ENCODE data around the gene ETV6. TPM values are rescaled to one million over a fixed set of nuclear protein-coding genes. Genes with fewer than 3 reads are reported as not detected.

Gene ETV6
- polyA plus RNA-seq, 2 of the 4 experiments (the other 2 are of a cell fraction) = 4.0 to 7.0 TPM

GRCh38 chr12:11704089-11704488, 54.6 kb downstream of the ETV6 start:
- Histone ChIP-seq H3K4me2 (no peak overlapping the region), H3K4me1 (peaks cover 13% of the 10 kb centered on the region), H3K9me3 (no peaks in the 10 kb centered on the region), H3K27ac (no peak overlapping the region; a peak in 1 of 6 replicates), H3K4me3 (no peak overlapping the region)
- ATAC-seq (no peak), DNase-seq (ENCODE audit: low read depth in 1 of 2, low spot score in 1 of 2) (no peak), FAIRE-seq (no peak)
- CTCF ChIA-PET = no interaction called here
- WGBS (ENCODE audit: missing lambda C conversion rate) = 93% methylated on average over 8 of the region's 8 CpGs
- POLR2A ChIA-PET = no interaction called here
- TF ChIP-seq ELK1 (IDR thresholded peaks at IDR 0.05; ENCODE audit: low read depth, low read length) = no peak
- no peak for TF ChIP-seq ESRRA (IDR thresholded peaks at IDR 0.05; ENCODE audit: borderline replicate concordance, low read length)
- TF ChIP-seq TFCP2L1 (CRISPR knock-in tag; IDR thresholded peaks at IDR 0.05) = no peak
- no peak for TF ChIP-seq ATOH8 (CRISPR knock-in tag; IDR thresholded peaks at IDR 0.05; ENCODE audit: low read depth)

- DNase-seq (ENCODE audit: low read depth in 1 of 2, low spot score in 1 of 2) (peak; percentile 14 to 54), ATAC-seq (peak in 1 of 2 experiments; percentile 36; a peak in 1 of 6 replicates), FAIRE-seq (no peak)
- peaks cover 13% of the 10 kb centered on the region for H3K4me1 ChIP-seq
- H3K27ac ChIP-seq = peak overlapping the region; percentile 24 to 44; a peak in 2 of 6 replicates
- H3K9me3 ChIP-seq = no peaks in the 10 kb centered on the region
- ChIA-PET POLR2A (no interaction called here), CTCF (no interaction called here)
- no peak overlapping the region for H3K4me3 ChIP-seq
- WGBS (ENCODE audit: missing lambda C conversion rate) = 43% methylated on average over 7 of the region's 7 CpGs
- TF ChIP-seq CEBPB (IDR thresholded peaks at IDR 0.05) (peak; percentile 39 to 64; a peak in 2 of 4 replicates), CBX2 (IDR thresholded peaks at IDR 0.05; ENCODE audit: borderline replicate concordance, low read depth) (no peak), HMGXB4 (CRISPR knock-in tag; IDR thresholded peaks at IDR 0.05; ENCODE audit: borderline replicate concordance) (no peak), FOSL2 (IDR thresholded peaks at IDR 0.05) (no peak), FOSL2 (CRISPR knock-in tag; IDR thresholded peaks at IDR 0.05) (peak; percentile 19; the same call in 1 of the 2 replicates)
- H3K4me2 ChIP-seq = peak overlapping the region; percentile 44; the same call in 2 of the 3 replicates
Observed at GRCh38 chr12:11705010-11705409, 55.5 kb downstream of the ETV6 start.

- Histone ChIP-seq H3K4me3 (no peak overlapping the region), H3K27ac (no peak overlapping the region), H3K4me2 (no peak overlapping the region), H3K9me3 (no peaks in the 10 kb centered on the region), H3K4me1 (peaks cover 13% of the 10 kb centered on the region)
- POLR2A ChIA-PET = no interaction called here
- DNase-seq (ENCODE audit: low read depth in 1 of 2, low spot score in 1 of 2) = no peak
- 78% methylated on average over 10 of the region's 10 CpGs for WGBS (ENCODE audit: missing lambda C conversion rate)
- FAIRE-seq = no peak
- TF ChIP-seq JUNB (IDR thresholded peaks at IDR 0.05) (no peak), RAD21 (conservative IDR thresholded peaks at IDR 0.05 in 1 of 2, IDR thresholded peaks at IDR 0.05 in 1 of 2) (no peak), HEYL (CRISPR knock-in tag; IDR thresholded peaks at IDR 0.05) (no peak), PBX3 (IDR thresholded peaks at IDR 0.05) (no peak), SMC3 (IDR thresholded peaks at IDR 0.05) (no peak), CHD2 (IDR thresholded peaks at IDR 0.05; ENCODE audit: low read length, partially characterized antibody) (no peak), MAFK (IDR thresholded peaks at IDR 0.05; ENCODE audit: partially characterized antibody) (no peak), KDM1A (IDR thresholded peaks at IDR 0.05; ENCODE audit: low read depth) (no peak), NR3C1 (IDR thresholded peaks at IDR 0.05) (no peak), RCOR1 (IDR thresholded peaks at IDR 0.05; ENCODE audit: low read depth, low read length) (no peak), USF2 (IDR thresholded peaks at IDR 0.05) (no peak), RARB (CRISPR knock-in tag; IDR thresholded peaks at IDR 0.05) (no peak), HOXA7 (CRISPR knock-in tag; IDR thresholded peaks at IDR 0.05) (no peak), ESRRA (IDR thresholded peaks at IDR 0.05; ENCODE audit: borderline replicate concordance, low read length) (no peak), ELK1 (IDR thresholded peaks at IDR 0.05; ENCODE audit: low read depth, low read length) (no peak), RFX5 (IDR thresholded peaks at IDR 0.05) (no peak), FOSB (CRISPR knock-in tag; IDR thresholded peaks at IDR 0.05) (no peak), POLR2A (IDR thresholded peaks at IDR 0.05; ENCODE audit: low read length) (no peak), ZC3H11A (IDR thresholded peaks at IDR 0.05) (no peak)
- ATAC-seq = no peak
- CTCF ChIA-PET = no interaction called here
Observed at GRCh38 chr12:11706509-11707379, 57.3 kb downstream of the ETV6 start.

All from A549 (cell line).